K562 (cell line): ENCODE measurements around the gene GATM. TPM values are rescaled to one million over a fixed set of nuclear protein-coding genes. Genes with fewer than 3 reads are reported as not detected.

Experiments used
- ATAC-seq: fragments of 200-7000 bp; cut with Tn5 transposase; 3 replicates; pipeline ENCODE4 v1.9.1; 2020; ENCODE audit warnings: moderate library complexity
- BruUV-seq: library from RNA; stranded (reverse); fragments of 400-500 nt; replicated peaks from 2 replicates; lab custom pipeline; 2021; lab: Mats Ljungman, UMichigan
- CTCF ChIA-PET: fragments of 300-600 bp; formaldehyde crosslinking; extraction: SDS; loops from one replicate; lab custom pipeline; 2021; ENCODE audit warnings: low intra/inter-chr PET ratio; lab: Yijun Ruan, JAX
- POLR2A ChIA-PET: fragments of 300-600, 350-650 bp; sonication (Branson Sonifier 250); formaldehyde crosslinking; extraction: SDS; loops from one replicate; lab custom pipeline; 2021; ENCODE audit warnings: antibody characterized with exemption, inconsistent platforms; lab: Yijun Ruan, JAX
- DNase-seq, 4 experiments: peaks; one replicate each; pipeline versions ENCODE4 v3.0.0 to v3.0.0-alpha.2; 2011 to 2018; ENCODE audit warnings: low spot score in 3 of 4, mixed read lengths in 3 of 4; ENCODE audit errors: extremely low read depth in 1 of 4
- FAIRE-seq: peaks from 2 replicates; lab custom pipeline; 2011; peaks lifted over from hg19 to GRCh38; lab: Jason Lieb, UNC
- H2AFZ ChIP-seq: 2 replicates; pipeline ENCODE4 v1.6.0; 2011; ENCODE audit warnings: low read depth, low read length, control low read depth, inconsistent platforms
- H3K27ac ChIP-seq: fragments of 200-600 bp; 3 replicates; pipeline ENCODE4 v1.8.0; 2011; ENCODE audit warnings: low read depth, mild to moderate bottlenecking, control low read depth, inconsistent platforms, low read length, moderate library complexity, mixed read lengths; ENCODE audit errors: extremely low read depth
- H3K27me3 ChIP-seq, 2 experiments: fragments of 300-600 bp in 1 of 2; 2 replicates in 1 of 2; 3 replicates in 1 of 2; pipeline versions ENCODE4 v1.6.0 to v1.8.0; 2011; ENCODE audit warnings: inconsistent platforms in 2 of 2, low read length in 2 of 2, mild to moderate bottlenecking in 1 of 2, mixed read lengths in 1 of 2, moderate library complexity in 1 of 2; ENCODE audit not compliant: control insufficient read depth in 2 of 2, insufficient read depth in 2 of 2
- H3K36me3 ChIP-seq: fragments of 300-600 bp; 3 replicates; pipeline ENCODE4 v1.8.0; 2011; ENCODE audit warnings: mild to moderate bottlenecking, low read length, inconsistent platforms; ENCODE audit not compliant: control insufficient read depth, insufficient read depth
- H3K4me1 ChIP-seq, 2 experiments: fragments of 200-600 bp in 1 of 2; replicated peaks in 1 of 2; 2 replicates in 1 of 2; 3 replicates in 1 of 2; pipeline versions ENCODE4 v1.5.1 to v1.8.0; 2011; ENCODE audit warnings: inconsistent platforms in 2 of 2, low read length in 2 of 2, mild to moderate bottlenecking in 1 of 2, mixed read lengths in 1 of 2, moderate library complexity in 1 of 2; ENCODE audit not compliant: control insufficient read depth in 2 of 2, insufficient read depth in 2 of 2
- H3K4me2 ChIP-seq: 2 replicates; pipeline ENCODE4 v1.6.1; 2011; ENCODE audit warnings: low read length, control low read depth, inconsistent platforms, mixed read lengths; ENCODE audit not compliant: insufficient read depth
- H3K4me3 ChIP-seq: fragments of 200-600 bp; sonication (generic), shearing (Covaris generic); 2 replicates; pipeline ENCODE4 v1.5.1; 2016; ENCODE audit warnings: control low read depth, inconsistent platforms
- H3K79me2 ChIP-seq: fragments of 200-600 bp; 3 replicates; pipeline ENCODE4 v1.8.0; 2011; ENCODE audit warnings: low read length, inconsistent platforms; ENCODE audit not compliant: control insufficient read depth, insufficient read depth
- H3K9ac ChIP-seq, 2 experiments: 2 replicates each; pipeline versions ENCODE4 v1.6.0 to v1.6.1; 2011; ENCODE audit warnings: low read depth in 2 of 2, low read length in 2 of 2, control low read depth in 1 of 2, inconsistent platforms in 1 of 2, mild to moderate bottlenecking in 1 of 2, mixed read lengths in 1 of 2; ENCODE audit not compliant: insufficient read depth in 1 of 2
- H3K9me1 ChIP-seq: one replicate; pipeline ENCODE4 v1.6.0; 2011; ENCODE audit warnings: inconsistent platforms, mild to moderate bottlenecking, low read length, moderate library complexity; ENCODE audit not compliant: control insufficient read depth, insufficient read depth
- H3K9me3 ChIP-seq: replicated peaks from 2 replicates; pipeline ENCODE4 v1.5.1; 2011; ENCODE audit warnings: low read depth, low read length, inconsistent platforms; ENCODE audit not compliant: control insufficient read depth, insufficient read depth
- H4K20me1 ChIP-seq: replicated peaks from 2 replicates; pipeline ENCODE4 v1.6.1; 2011; ENCODE audit warnings: low read length, inconsistent platforms, mixed read lengths; ENCODE audit not compliant: control insufficient read depth, insufficient read depth
- CBX5 ChIP-seq: IDR thresholded peaks from 2 replicates; pipeline ENCODE4 v1.6.1; 2014; ENCODE audit warnings: low read depth, borderline replicate concordance
- HOMEZ ChIP-seq: fragments of 250-450 bp; sonication (Bioruptor Pico); IDR thresholded peaks from 2 replicates; pipeline ENCODE4 v1.4.0; 2020; ENCODE audit warnings: mild to moderate bottlenecking, moderate library complexity
- TEAD4 ChIP-seq, 2 experiments: sonication (generic) in 1 of 2; formaldehyde crosslinking in 1 of 2; IDR thresholded peaks; 2 replicates each; pipeline versions ENCODE4 v1.6.1 to v1.8.0; 2012 to 2022; ENCODE audit warnings: borderline replicate concordance in 1 of 2, inconsistent platforms in 1 of 2, low read length in 1 of 2, mild to moderate bottlenecking in 1 of 2, missing genetic modification reagents in 1 of 2
- WGBS: fragments of 100-300 bp; shearing (Covaris generic); methylation state at CpG from one replicate; pipeline ENCODE4 v1.1.6; 2016; ENCODE audit warnings: low coverage, mixed read lengths; ENCODE audit not compliant: insufficient coverage; ENCODE audit errors: missing lambda C conversion rate; 5-methylcytosine and 5-hydroxymethylcytosine counted together
- in situ Hi-C: fragments of 300-500 bp; cut with MboI; formaldehyde crosslinking; loops from 4 replicates; pipeline ENCODE4 v1.15.0; 2018; ENCODE audit warnings: inconsistent platforms, mixed read lengths
- intact Hi-C: fragments of 100-400 bp; cut with micrococcal nuclease; formaldehyde crosslinking; loops from 2 replicates; pipeline ENCODE4 v1.14.2; 2022
- polyA plus RNA-seq, 8 experiments: library from polyadenylated mRNA; depleted of rRNA in 4 of 8; stranded (reverse) in 5 of 8; unstranded in 3 of 8; fragments of >200 nt; fragmentation: Nextera tagmentation in 2 of 8; fragmentation: Illumina TruSeq in 1 of 8; extraction: Ambion mirVana in 2 of 8; extraction: Trizol in 1 of 8; gene quantifications; 2 replicates each; pipeline versions ENCODE4 v1.2.1 to v1.2.3, GENCODE V29; 2011 to 2014; ENCODE audit warnings: inconsistent platforms in 1 of 8, missing spikeins in 1 of 8
- total RNA-seq, 7 experiments: library from RNA; depleted of rRNA in 6 of 7; stranded (reverse); fragments of >200 nt in 6 of 7; fragmentation: Illumina TruSeq in 2 of 7; extraction: Trizol in 2 of 7; gene quantifications; 2 replicates each; pipeline versions ENCODE4 v1.2.1 to v1.2.3, GENCODE V29; 2011 to 2021; ENCODE audit warnings: low replicate concordance in 1 of 7

Gene GATM
- total and polyA plus RNA-seq, 9 of the 15 experiments (the other 6 are each of a cell fraction or from before 2014, with no cell fraction given) = 0.11 to 1.1 (median 0.65) TPM

- no peak for FAIRE-seq
- intact Hi-C loops = no loop called here
- BruUV-seq = no TSS peak
- peaks cover 10 to 17% of the 10 kb centered on the region in 2 experiments; a peak in 4 of 5 replicates for H3K27me3 ChIP-seq
- CTCF ChIA-PET = no interaction called here
- no peaks in the 10 kb centered on the region for H3K9me1 ChIP-seq
- POLR2A ChIA-PET = interaction anchor here (1.3 to 1.9 kb wide), 4 partner anchors 8 to 12 kb away, joined by 3 to 8 read pairs (median 5); no protein-coding TSS in a partner anchor
- no peak overlapping the region for H3K4me2 ChIP-seq
- no peak overlapping the region for H3K27ac ChIP-seq
- no peaks in the 10 kb centered on the region for H3K4me1 ChIP-seq
- in situ Hi-C loops = no loop called here
- H3K9me3 ChIP-seq = no peaks in the 10 kb centered on the region
- DNase-seq = no peak
- ATAC-seq = no peak
- no peaks in the 10 kb centered on the region; the same call in 1 of the 2 replicates for H4K20me1 ChIP-seq
- no peaks in the 10 kb centered on the region for H3K79me2 ChIP-seq
- no peaks in the 10 kb centered on the region for H3K36me3 ChIP-seq
- H3K4me3 ChIP-seq = no peak overlapping the region
- 0% methylated on average over 1 of the region's 1 CpG for WGBS
- H2AFZ ChIP-seq = no peak overlapping the region
- TF ChIP-seq TEAD4 (IDR thresholded peaks at IDR 0.05; ENCODE audit: low read length) = no peak
- no peak for TF ChIP-seq TEAD4 (CRISPR knock-in tag; IDR thresholded peaks at IDR 0.05; ENCODE audit: borderline replicate concordance)
- no peak for TF ChIP-seq HOMEZ (CRISPR knock-in tag)
- no peak for TF ChIP-seq CBX5
- H3K9ac ChIP-seq = no peak overlapping the region
These were observed 14.1 kb downstream of the GATM start for GRCh38 chr15:45364271-45364670.
